Activated CD8-positive, alpha-beta memory T cell treated with anti-CD3 and anti-CD28 coated beads, Interleukin-2, amount 50 U/mL, for 24 hours (primary cell): ENCODE results near the gene TIGD6.
"Not testable (repeated sequence)": the region's sequence is repeated elsewhere in the genome, so short reads cannot be mapped to it uniquely, and the experiment has no call there.

Experiments used
- DNase-seq: peaks from one replicate; pipeline ENCODE4 v3.0.0-alpha.2; 2020; ENCODE audit errors: extremely low read depth

Gene TIGD6

GRCh38 chr5:150000256-150000989 lies at the start of gene TIGD6, which contains the start of gene HMGXB3:
Gene TIGD6, minus strand, starts transcription at chr5:150000654. Its CDS starts 4,306 bp downstream, at chr5:149996348.
Gene HMGXB3, plus strand, starts transcription at chr5:150000739. Its CDS starts 4,114 bp downstream, at chr5:150004853.
- peak; percentile 78 for DNase-seq

- DNase-seq: no peak
Measured at GRCh38 chr5:150046031-150046430, 45.6 kb upstream of the TIGD6 start.

- DNase-seq: no peak
Measured at GRCh38 chr5:150045549-150045948, 45.1 kb upstream of the TIGD6 start.

- DNase-seq: no peak
Measured at GRCh38 chr5:150044712-150045111, 44.3 kb upstream of the TIGD6 start.

GRCh38 chr5:150044329-150044681 lies 43.9 kb upstream of the TIGD6 start:
- DNase-seq: no peak

- no peak for DNase-seq
Measured at GRCh38 chr5:150043657-150044328, 43.3 kb upstream of the TIGD6 start.

GRCh38 chr5:150042459-150042858 lies 42.0 kb upstream of the TIGD6 start:
- DNase-seq: no peak

- no peak for DNase-seq
Measured at GRCh38 chr5:150038547-150038946, 38.1 kb upstream of the TIGD6 start.

- no peak for DNase-seq
Measured at GRCh38 chr5:150036513-150036912, 36.1 kb upstream of the TIGD6 start.

GRCh38 chr5:150035139-150035895 lies 34.9 kb upstream of the TIGD6 start:
- DNase-seq: no peak

GRCh38 chr5:150034662-150035061 lies 34.2 kb upstream of the TIGD6 start:
- DNase-seq: no peak

- no peak for DNase-seq
Measured at GRCh38 chr5:150033334-150033733, 32.9 kb upstream of the TIGD6 start.

GRCh38 chr5:150028047-150028446 lies 27.6 kb upstream of the TIGD6 start:
- not testable (repeated sequence) for DNase-seq

- no peak for DNase-seq
Measured at GRCh38 chr5:150026682-150027172, 26.3 kb upstream of the TIGD6 start.

- DNase-seq: no peak
Measured at GRCh38 chr5:150024346-150024984, 24.0 kb upstream of the TIGD6 start.

- DNase-seq: no peak
Measured at GRCh38 chr5:150023136-150023535, 22.7 kb upstream of the TIGD6 start.

GRCh38 chr5:150022681-150023080 lies 22.2 kb upstream of the TIGD6 start:
- DNase-seq: no peak

- no peak for DNase-seq
Measured at GRCh38 chr5:150022158-150022531, 21.7 kb upstream of the TIGD6 start.

- DNase-seq: no peak
Measured at GRCh38 chr5:150021491-150022157, 21.2 kb upstream of the TIGD6 start.

GRCh38 chr5:150020249-150020648 lies 19.8 kb upstream of the TIGD6 start:
- DNase-seq: no peak

- no peak for DNase-seq
Measured at GRCh38 chr5:150017226-150018005, 17.0 kb upstream of the TIGD6 start.
